SK-N-SH (cell line): ENCODE measurements around the gene PHF12. TPM values are rescaled to one million over a fixed set of nuclear protein-coding genes. Genes with fewer than 3 reads are reported as not detected.

Source experiments
- CTCF ChIA-PET: fragments of 300-600, 350-600 bp; formaldehyde crosslinking; extraction: SDS; loops from one replicate; lab custom pipeline; 2021; lab: Yijun Ruan, JAX
- POLR2A ChIA-PET: fragments of 350-600 bp; sonication (Branson Sonifier 250); formaldehyde crosslinking; extraction: SDS; loops from one replicate; lab custom pipeline; 2020; ENCODE audit warnings: antibody characterized with exemption, inconsistent platforms; lab: Yijun Ruan, JAX
- DNase-seq: peaks from one replicate; pipeline ENCODE4 v3.0.0; 2012
- H2AFZ ChIP-seq: fragments of 200-600 bp; sonication (generic); 2 replicates; pipeline ENCODE4 v1.8.1; 2016; ENCODE audit warnings: antibody characterized with exemption, mild to moderate bottlenecking, low read depth
- H3F3A ChIP-seq: fragments of 200-600 bp; sonication (generic); replicated peaks from 2 replicates; pipeline ENCODE3; 2016; ENCODE audit warnings: antibody characterized with exemption, mild to moderate bottlenecking; ENCODE audit not compliant: insufficient read depth
- H3K27ac ChIP-seq, 2 experiments: fragments of 200-500 bp in 1 of 2; fragments of 200-600 bp in 1 of 2; sonication (Bioruptor generic) in 1 of 2; sonication (generic), shearing (Covaris generic) in 1 of 2; 2 replicates each; pipeline versions ENCODE4 v1.5.1 to v1.6.1; 2014 to 2016; ENCODE audit warnings: low read depth in 2 of 2, inconsistent platforms in 1 of 2, low read length in 1 of 2, mild to moderate bottlenecking in 1 of 2, mixed read lengths in 1 of 2
- H3K27me3 ChIP-seq: fragments of 200-600 bp; sonication (generic), shearing (Covaris generic); 2 replicates; pipeline ENCODE4 v1.6.1; 2016; ENCODE audit warnings: mixed run types; ENCODE audit not compliant: insufficient read depth
- H3K36me3 ChIP-seq, 2 experiments: fragments of 200-500 bp in 1 of 2; fragments of 200-600 bp in 1 of 2; sonication (Bioruptor generic) in 1 of 2; sonication (generic) in 1 of 2; replicated peaks in 1 of 2; 2 replicates each; pipeline versions ENCODE3 to v1.5.1; 2014 to 2016; ENCODE audit warnings: low read length in 1 of 2, mild to moderate bottlenecking in 1 of 2; ENCODE audit not compliant: insufficient read depth in 2 of 2, control insufficient read depth in 1 of 2
- H3K4me1 ChIP-seq, 2 experiments: fragments of 200-500 bp in 1 of 2; fragments of 200-600 bp in 1 of 2; sonication (Bioruptor generic) in 1 of 2; sonication (generic), shearing (Covaris generic) in 1 of 2; 2 replicates each; pipeline versions ENCODE4 v1.5.1 to v1.6.1; 2014 to 2016; ENCODE audit warnings: low read depth in 1 of 2, low read length in 1 of 2, mixed run types in 1 of 2; ENCODE audit not compliant: insufficient read depth in 2 of 2, control insufficient read depth in 1 of 2
- H3K4me2 ChIP-seq: fragments of 200-600 bp; sonication (generic), shearing (Covaris generic); 2 replicates; pipeline ENCODE4 v1.6.1; 2017; ENCODE audit warnings: mixed run types
- H3K4me3 ChIP-seq, 2 experiments: fragments of 200-500 bp in 1 of 2; fragments of 200-600 bp in 1 of 2; sonication (Bioruptor generic) in 1 of 2; sonication (generic), shearing (Covaris generic) in 1 of 2; 2 replicates each; pipeline versions ENCODE4 v1.5.1 to v1.8.1; 2014 to 2016; ENCODE audit warnings: low read depth in 2 of 2, inconsistent platforms in 1 of 2, low read length in 1 of 2, mild to moderate bottlenecking in 1 of 2, mixed read lengths in 1 of 2, moderate library complexity in 1 of 2
- H3K79me2 ChIP-seq: fragments of 200-600 bp; sonication (generic); 2 replicates; pipeline ENCODE4 v1.8.1; 2017; ENCODE audit warnings: mild to moderate bottlenecking; ENCODE audit not compliant: insufficient read depth
- H3K9ac ChIP-seq: fragments of 200-600 bp; sonication (generic); 2 replicates; pipeline ENCODE4 v1.6.1; 2017; ENCODE audit warnings: mixed run types
- H3K9me2 ChIP-seq: fragments of 200-600 bp; sonication (generic); 2 replicates; pipeline ENCODE4 v1.6.1; 2017; ENCODE audit warnings: mixed run types
- H3K9me3 ChIP-seq: fragments of 200-600 bp; sonication (generic); 2 replicates; pipeline ENCODE4 v1.6.1; 2017; ENCODE audit warnings: mixed run types, mild to moderate bottlenecking, moderate library complexity
- H4K20me1 ChIP-seq: fragments of 200-600 bp; sonication (generic); 2 replicates; pipeline ENCODE4 v1.6.1; 2017; ENCODE audit warnings: mild to moderate bottlenecking, mixed run types; ENCODE audit not compliant: insufficient read depth
- CHD2 ChIP-seq: fragments of 150-350 bp; IDR thresholded peaks from 2 replicates; pipeline ENCODE4 v1.6.1; 2018; ENCODE audit warnings: low read length; ENCODE audit not compliant: partially characterized antibody
- EZH2phosphoT487 ChIP-seq: fragments of 200-600 bp; sonication (generic); IDR thresholded peaks from 2 replicates; pipeline ENCODE4 v1.6.1; 2017; ENCODE audit warnings: low read depth, mixed run types, mild to moderate bottlenecking, antibody characterized with exemption, moderate library complexity, borderline replicate concordance
- FOXJ3 ChIP-seq: sonication (generic); formaldehyde crosslinking; IDR thresholded peaks from 2 replicates; pipeline ENCODE4 v1.5.1; 2020; ENCODE audit warnings: mild to moderate bottlenecking, missing genetic modification reagents
- FOXM1 ChIP-seq: IDR thresholded peaks from 2 replicates; pipeline ENCODE4 v1.4.0; 2012; ENCODE audit warnings: low read depth, mild to moderate bottlenecking
- GABPA ChIP-seq: IDR thresholded peaks from 2 replicates; pipeline ENCODE4 v1.4.0; 2012; ENCODE audit warnings: low read depth, mild to moderate bottlenecking
- JUND ChIP-seq: IDR thresholded peaks from 2 replicates; pipeline ENCODE4 v1.4.0; 2012
- MEF2A ChIP-seq: IDR thresholded peaks from 2 replicates; pipeline ENCODE4 v1.4.0; 2012; ENCODE audit warnings: low read depth, borderline replicate concordance
- MXI1 ChIP-seq: IDR thresholded peaks from 2 replicates; pipeline ENCODE4 v1.6.1; 2012; ENCODE audit warnings: mild to moderate bottlenecking, low read depth, low read length, improper control_type of control experiment
- NFIC ChIP-seq: IDR thresholded peaks from 2 replicates; pipeline ENCODE4 v1.4.0; 2012; ENCODE audit warnings: borderline replicate concordance
- NRF1 ChIP-seq: IDR thresholded peaks from 2 replicates; pipeline ENCODE4 v1.6.1; 2012; ENCODE audit warnings: low read depth, mild to moderate bottlenecking, low read length
- RAD21 ChIP-seq: IDR thresholded peaks from 2 replicates; pipeline ENCODE4 v1.6.1; 2012; ENCODE audit warnings: mild to moderate bottlenecking, low read length
- RFX5 ChIP-seq: IDR thresholded peaks from 2 replicates; pipeline ENCODE4 v1.6.1; 2012; ENCODE audit warnings: mild to moderate bottlenecking, improper control_type of control experiment, low read length
- RXRA ChIP-seq: IDR thresholded peaks from 2 replicates; pipeline ENCODE4 v1.4.0; 2012; ENCODE audit warnings: low read depth, mild to moderate bottlenecking, borderline replicate concordance
- SMC3 ChIP-seq: IDR thresholded peaks from 2 replicates; pipeline ENCODE4 v1.6.1; 2012; ENCODE audit warnings: low read depth, low read length, improper control_type of control experiment
- TAF1 ChIP-seq: IDR thresholded peaks from 2 replicates; pipeline ENCODE4 v1.6.1; 2012; ENCODE audit warnings: low read depth, mild to moderate bottlenecking, low read length, moderate library complexity, borderline replicate concordance
- TCF12 ChIP-seq: IDR thresholded peaks from 2 replicates; pipeline ENCODE4 v1.4.0; 2012
- YY1 ChIP-seq: IDR thresholded peaks from 2 replicates; pipeline ENCODE4 v1.4.0; 2012; ENCODE audit warnings: low read depth, mild to moderate bottlenecking
- WGBS: methylation state at CpG from one replicate; pipeline ENCODE4 v1.1.6; 2017; ENCODE audit warnings: low lambda C conversion rate; 5-methylcytosine and 5-hydroxymethylcytosine counted together
- polyA plus RNA-seq, 3 experiments: library from polyadenylated mRNA; depleted of rRNA; stranded (reverse); fragments of >200 nt; gene quantifications; 2 replicates each; pipeline ENCODE4 v1.2.3, GENCODE V29; 2012
- TF ChIP-seq, protein P1 (sequence below): IDR thresholded peaks from 2 replicates; pipeline ENCODE4 v1.6.1; 2012; ENCODE audit warnings: mild to moderate bottlenecking, low read depth, low read length, moderate library complexity
- TF ChIP-seq, protein P2 (sequence below): IDR thresholded peaks from 2 replicates; pipeline ENCODE4 v1.4.0; 2012; ENCODE audit warnings: low read depth, borderline replicate concordance
- TF ChIP-seq, protein P3 (sequence below): IDR thresholded peaks from 2 replicates; pipeline ENCODE4 v1.4.0; 2012; ENCODE audit warnings: low read depth
- TF ChIP-seq, protein P4 (sequence below): IDR thresholded peaks from 2 replicates; pipeline ENCODE4; 2012
- TF ChIP-seq, protein P5 (sequence below): IDR thresholded peaks from 2 replicates; pipeline ENCODE4 v1.4.0; 2012; ENCODE audit warnings: low read depth, borderline replicate concordance

Gene PHF12
- polyA plus RNA-seq, 1 of the 3 experiments (the other 2 are of a cell fraction), result 24.0 TPM

DNA sequence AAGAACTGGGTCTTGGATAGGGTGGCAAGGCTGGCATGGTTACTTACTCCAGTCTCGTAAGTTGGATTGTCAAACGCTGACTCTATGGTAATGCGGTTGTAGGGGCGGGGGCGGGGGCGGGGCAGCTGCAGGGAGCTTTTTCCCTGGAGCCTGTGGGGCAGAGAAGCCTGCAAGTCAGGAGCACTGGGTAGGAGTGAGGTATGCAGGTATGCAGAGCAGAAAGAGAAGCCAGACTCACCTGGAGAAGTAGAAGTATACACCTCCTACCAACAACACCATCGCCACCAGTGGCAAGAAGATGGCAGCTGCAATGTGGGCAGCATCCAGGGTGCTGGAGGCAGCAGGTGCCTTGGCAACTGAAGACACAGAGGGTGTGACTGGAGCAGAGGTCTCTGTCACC, 4.8 kb upstream of the PHF12 start:
- Histone ChIP-seq H3K79me2 (no peaks in the 10 kb centered on the region; the same call in 1 of the 2 replicates), H3K4me2 (no peak overlapping the region), H3K9ac (no peak overlapping the region), H3K36me3 (no peaks in the 10 kb centered on the region), H3F3A (peaks cover 12% of the 10 kb centered on the region), H3K4me1 (peaks cover 8 to 12% of the 10 kb centered on the region in 2 experiments; a peak in 3 of 4 replicates), H3K27me3 (no peaks in the 10 kb centered on the region), H3K27ac (no peak overlapping the region), H3K4me3 (no peak overlapping the region), H3K9me2 (no peaks in the 10 kb centered on the region), H2AFZ (no peak overlapping the region), H3K9me3 (no peaks in the 10 kb centered on the region), H4K20me1 (no peaks in the 10 kb centered on the region)
- DNase-seq, result no peak
- TF ChIP-seq, protein P1, sequence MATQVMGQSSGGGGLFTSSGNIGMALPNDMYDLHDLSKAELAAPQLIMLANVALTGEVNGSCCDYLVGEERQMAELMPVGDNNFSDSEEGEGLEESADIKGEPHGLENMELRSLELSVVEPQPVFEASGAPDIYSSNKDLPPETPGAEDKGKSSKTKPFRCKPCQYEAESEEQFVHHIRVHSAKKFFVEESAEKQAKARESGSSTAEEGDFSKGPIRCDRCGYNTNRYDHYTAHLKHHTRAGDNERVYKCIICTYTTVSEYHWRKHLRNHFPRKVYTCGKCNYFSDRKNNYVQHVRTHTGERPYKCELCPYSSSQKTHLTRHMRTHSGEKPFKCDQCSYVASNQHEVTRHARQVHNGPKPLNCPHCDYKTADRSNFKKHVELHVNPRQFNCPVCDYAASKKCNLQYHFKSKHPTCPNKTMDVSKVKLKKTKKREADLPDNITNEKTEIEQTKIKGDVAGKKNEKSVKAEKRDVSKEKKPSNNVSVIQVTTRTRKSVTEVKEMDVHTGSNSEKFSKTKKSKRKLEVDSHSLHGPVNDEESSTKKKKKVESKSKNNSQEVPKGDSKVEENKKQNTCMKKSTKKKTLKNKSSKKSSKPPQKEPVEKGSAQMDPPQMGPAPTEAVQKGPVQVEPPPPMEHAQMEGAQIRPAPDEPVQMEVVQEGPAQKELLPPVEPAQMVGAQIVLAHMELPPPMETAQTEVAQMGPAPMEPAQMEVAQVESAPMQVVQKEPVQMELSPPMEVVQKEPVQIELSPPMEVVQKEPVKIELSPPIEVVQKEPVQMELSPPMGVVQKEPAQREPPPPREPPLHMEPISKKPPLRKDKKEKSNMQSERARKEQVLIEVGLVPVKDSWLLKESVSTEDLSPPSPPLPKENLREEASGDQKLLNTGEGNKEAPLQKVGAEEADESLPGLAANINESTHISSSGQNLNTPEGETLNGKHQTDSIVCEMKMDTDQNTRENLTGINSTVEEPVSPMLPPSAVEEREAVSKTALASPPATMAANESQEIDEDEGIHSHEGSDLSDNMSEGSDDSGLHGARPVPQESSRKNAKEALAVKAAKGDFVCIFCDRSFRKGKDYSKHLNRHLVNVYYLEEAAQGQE, result no peak
- TF ChIP-seq MEF2A, result no peak
- TF ChIP-seq CHD2, result no peak
- no peak for TF ChIP-seq YY1
- no peak for TF ChIP-seq TAF1
- no peak for TF ChIP-seq RXRA
- no peak for TF ChIP-seq JUND
- TF ChIP-seq FOXJ3 (CRISPR knock-in tag), result no peak
- POLR2A ChIA-PET, result no interaction called here
- CTCF ChIA-PET, result interaction anchor here (1.5 to 15.3 kb wide), 3 partner anchors 10 to 157 kb away, joined by 4 to 947 read pairs (median 11); no protein-coding TSS in a partner anchor
- WGBS, result 85% methylated on average over 7 of the region's 7 CpGs

DNA sequence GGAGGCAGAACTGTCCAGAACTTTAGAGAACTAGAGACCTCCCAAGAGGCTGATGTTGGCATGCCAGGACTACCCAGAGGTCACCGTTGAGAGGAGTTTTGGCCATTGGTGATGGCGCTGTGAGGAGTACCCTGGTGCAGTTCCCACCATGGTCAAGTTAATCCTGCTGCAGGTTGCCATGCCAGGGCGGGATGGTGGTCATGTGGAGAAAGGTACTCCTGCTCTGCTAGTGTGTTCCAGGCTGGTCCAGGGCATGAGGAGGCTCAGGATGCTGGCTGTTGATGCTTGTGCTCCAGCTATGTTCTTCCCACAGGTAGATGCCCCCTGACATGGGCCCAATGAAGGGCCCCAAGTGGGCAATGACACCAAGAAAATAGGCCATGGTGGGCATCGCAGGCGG, 4.1 kb upstream of the PHF12 start:
- Histone ChIP-seq H3K79me2 (peaks cover 7% of the 10 kb centered on the region), H4K20me1 (no peaks in the 10 kb centered on the region), H3K4me1 (peaks cover 8 to 12% of the 10 kb centered on the region in 2 experiments; a peak in 3 of 4 replicates), H3K9me2 (no peaks in the 10 kb centered on the region), H3K36me3 (no peaks in the 10 kb centered on the region), H2AFZ (no peak overlapping the region), H3K27ac (no peak overlapping the region), H3F3A (peaks cover 12% of the 10 kb centered on the region), H3K27me3 (no peaks in the 10 kb centered on the region), H3K4me3 (no peak overlapping the region), H3K9ac (no peak overlapping the region), H3K4me2 (no peak overlapping the region), H3K9me3 (no peaks in the 10 kb centered on the region)
- DNase-seq, result no peak
- WGBS, result 78% methylated on average over 4 of the region's 5 CpGs
- CTCF ChIA-PET, result interaction anchor here (0.9 to 15.3 kb wide), 2 partner anchors 14 to 158 kb away, joined by 3 to 947 read pairs; no protein-coding TSS in a partner anchor
- POLR2A ChIA-PET, result no interaction called here
- TF ChIP-seq CHD2 (no peak), MXI1 (no peak), SMC3 (no peak), RXRA (no peak), RFX5 (no peak), MEF2A (no peak), FOXM1 (no peak), TCF12 (no peak), RAD21 (no peak), GABPA (no peak), NRF1 (no peak), TAF1 (no peak), NFIC (no peak), EZH2phosphoT487 (no peak)
- TF ChIP-seq, protein P2, sequence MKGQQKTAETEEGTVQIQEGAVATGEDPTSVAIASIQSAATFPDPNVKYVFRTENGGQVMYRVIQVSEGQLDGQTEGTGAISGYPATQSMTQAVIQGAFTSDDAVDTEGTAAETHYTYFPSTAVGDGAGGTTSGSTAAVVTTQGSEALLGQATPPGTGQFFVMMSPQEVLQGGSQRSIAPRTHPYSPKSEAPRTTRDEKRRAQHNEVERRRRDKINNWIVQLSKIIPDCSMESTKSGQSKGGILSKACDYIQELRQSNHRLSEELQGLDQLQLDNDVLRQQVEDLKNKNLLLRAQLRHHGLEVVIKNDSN, result no peak
- TF ChIP-seq, protein P3, sequence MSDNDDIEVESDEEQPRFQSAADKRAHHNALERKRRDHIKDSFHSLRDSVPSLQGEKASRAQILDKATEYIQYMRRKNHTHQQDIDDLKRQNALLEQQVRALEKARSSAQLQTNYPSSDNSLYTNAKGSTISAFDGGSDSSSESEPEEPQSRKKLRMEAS, result no peak
- TF ChIP-seq, protein P4, sequence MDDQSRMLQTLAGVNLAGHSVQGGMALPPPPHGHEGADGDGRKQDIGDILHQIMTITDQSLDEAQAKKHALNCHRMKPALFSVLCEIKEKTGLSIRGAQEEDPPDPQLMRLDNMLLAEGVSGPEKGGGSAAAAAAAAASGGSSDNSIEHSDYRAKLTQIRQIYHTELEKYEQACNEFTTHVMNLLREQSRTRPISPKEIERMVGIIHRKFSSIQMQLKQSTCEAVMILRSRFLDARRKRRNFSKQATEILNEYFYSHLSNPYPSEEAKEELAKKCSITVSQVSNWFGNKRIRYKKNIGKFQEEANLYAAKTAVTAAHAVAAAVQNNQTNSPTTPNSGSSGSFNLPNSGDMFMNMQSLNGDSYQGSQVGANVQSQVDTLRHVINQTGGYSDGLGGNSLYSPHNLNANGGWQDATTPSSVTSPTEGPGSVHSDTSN, result no peak
- TF ChIP-seq, protein P5, sequence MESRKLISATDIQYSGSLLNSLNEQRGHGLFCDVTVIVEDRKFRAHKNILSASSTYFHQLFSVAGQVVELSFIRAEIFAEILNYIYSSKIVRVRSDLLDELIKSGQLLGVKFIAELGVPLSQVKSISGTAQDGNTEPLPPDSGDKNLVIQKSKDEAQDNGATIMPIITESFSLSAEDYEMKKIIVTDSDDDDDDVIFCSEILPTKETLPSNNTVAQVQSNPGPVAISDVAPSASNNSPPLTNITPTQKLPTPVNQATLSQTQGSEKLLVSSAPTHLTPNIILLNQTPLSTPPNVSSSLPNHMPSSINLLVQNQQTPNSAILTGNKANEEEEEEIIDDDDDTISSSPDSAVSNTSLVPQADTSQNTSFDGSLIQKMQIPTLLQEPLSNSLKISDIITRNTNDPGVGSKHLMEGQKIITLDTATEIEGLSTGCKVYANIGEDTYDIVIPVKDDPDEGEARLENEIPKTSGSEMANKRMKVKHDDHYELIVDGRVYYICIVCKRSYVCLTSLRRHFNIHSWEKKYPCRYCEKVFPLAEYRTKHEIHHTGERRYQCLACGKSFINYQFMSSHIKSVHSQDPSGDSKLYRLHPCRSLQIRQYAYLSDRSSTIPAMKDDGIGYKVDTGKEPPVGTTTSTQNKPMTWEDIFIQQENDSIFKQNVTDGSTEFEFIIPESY, result no peak
